ENCODE data around the gene PITPNC1.

DNA sequence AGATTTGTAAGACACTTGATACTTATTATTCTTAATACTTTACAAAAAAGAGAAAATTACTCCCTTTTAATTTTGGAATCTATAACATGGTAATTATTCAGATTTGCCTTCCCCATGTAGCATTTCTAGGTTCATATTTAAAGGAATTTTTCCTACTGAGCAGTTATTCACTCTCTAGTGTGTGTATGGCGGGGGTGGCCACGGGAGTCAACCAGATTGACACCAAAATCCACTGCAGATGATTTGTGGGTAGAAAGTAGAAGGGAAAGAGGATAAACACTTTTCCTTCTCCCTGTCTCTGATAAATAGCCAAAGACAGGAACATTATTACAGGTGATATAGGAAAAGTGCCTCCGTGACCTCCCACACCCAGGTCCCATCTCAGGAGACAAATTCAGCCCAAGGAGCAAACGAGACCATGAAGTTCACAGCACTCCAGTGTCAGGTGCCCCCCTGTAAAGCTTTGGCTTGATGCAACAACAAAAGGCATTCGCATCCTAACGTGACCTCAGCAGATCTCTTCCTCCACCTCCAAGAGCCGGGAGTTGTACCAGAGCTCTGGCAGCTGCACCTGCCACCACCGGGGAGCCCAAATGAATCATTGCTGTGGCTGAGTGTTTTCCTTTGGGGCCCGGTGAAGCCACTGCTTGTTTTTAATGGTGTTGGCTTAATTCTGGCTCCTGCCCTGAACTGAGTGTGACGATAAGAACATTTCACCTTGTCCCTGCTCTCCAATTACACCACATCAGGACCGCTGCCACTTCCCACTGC, 248.0 kb downstream of the PITPNC1 start:
- TF ChIP-seq EP300 (IDR thresholded peaks at IDR 0.05) = no peak
- TF ChIP-seq, protein P1, sequence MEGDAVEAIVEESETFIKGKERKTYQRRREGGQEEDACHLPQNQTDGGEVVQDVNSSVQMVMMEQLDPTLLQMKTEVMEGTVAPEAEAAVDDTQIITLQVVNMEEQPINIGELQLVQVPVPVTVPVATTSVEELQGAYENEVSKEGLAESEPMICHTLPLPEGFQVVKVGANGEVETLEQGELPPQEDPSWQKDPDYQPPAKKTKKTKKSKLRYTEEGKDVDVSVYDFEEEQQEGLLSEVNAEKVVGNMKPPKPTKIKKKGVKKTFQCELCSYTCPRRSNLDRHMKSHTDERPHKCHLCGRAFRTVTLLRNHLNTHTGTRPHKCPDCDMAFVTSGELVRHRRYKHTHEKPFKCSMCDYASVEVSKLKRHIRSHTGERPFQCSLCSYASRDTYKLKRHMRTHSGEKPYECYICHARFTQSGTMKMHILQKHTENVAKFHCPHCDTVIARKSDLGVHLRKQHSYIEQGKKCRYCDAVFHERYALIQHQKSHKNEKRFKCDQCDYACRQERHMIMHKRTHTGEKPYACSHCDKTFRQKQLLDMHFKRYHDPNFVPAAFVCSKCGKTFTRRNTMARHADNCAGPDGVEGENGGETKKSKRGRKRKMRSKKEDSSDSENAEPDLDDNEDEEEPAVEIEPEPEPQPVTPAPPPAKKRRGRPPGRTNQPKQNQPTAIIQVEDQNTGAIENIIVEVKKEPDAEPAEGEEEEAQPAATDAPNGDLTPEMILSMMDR (IDR thresholded peaks at IDR 0.05) = no peak

All from suprapubic skin (tissue), 3 donors.